ENCODE data around the gene CTXN1.
"Not testable (repeated sequence)": the region's sequence is repeated elsewhere in the genome, so short reads cannot be mapped to it uniquely, and the experiment has no call there.

Gene CTXN1

DNA sequence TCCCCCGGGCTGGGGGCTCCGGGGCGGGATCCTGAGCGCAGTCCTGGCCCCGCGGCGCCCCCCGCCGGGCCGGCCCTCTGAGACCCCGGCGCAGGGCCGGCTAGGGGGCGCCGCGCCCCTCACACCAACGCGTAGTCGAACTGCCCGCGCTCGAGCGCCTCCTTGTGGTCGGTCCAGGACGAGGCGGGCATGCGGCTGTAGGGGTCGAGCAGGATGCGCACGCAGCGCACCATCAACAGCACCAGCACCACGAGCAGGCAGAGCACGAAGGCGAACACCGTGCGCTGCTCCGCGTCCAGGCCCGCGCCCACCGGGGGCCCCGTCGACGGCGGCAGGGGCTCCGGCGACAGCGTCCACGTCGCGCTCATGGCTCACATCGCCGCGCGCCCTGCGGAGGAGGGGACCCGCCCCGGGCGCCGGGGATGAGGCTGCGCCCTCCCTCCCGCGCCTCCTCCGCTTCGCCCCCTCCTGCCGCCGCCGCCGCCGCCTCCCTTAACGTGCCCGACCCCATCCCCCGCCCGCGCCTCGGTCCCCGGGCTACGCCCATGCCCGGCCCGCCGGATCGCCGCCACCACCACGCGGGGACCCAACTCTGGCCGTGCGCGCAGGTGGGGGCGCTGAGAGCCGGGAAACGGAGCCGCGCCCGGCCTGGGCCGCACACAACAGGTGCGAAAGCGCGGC is 624 bp downstream of the CTXN1 start:
- DNase-seq (ENCODE audit: low read depth) = peak; percentile 37

DNA sequence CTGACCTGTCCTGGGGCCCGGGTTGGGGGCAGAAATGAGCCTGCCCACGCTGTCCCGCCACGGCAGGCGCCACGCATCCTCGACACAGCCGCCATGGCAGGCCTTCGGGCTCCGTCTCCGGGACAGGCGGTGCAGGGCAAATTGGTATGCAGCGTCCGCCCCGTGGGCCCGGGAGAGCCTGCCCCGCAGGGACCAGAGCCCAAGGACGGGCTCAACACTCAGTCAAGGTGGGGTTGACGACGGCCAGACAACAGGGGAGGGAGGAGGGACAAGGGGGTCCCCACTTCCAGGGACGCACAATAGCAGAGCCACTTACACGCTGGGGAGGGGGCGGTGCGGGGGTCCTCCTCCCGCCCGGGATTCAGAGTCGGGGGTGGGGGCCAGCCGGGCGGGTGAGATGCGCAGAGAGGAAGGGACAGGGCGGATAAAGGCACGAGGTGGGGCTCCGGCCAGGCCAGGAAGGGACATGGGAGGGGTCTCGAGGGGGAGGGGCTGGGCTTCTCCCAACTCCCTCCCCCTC is 1.2 kb downstream of the CTXN1 start:
- DNase-seq (ENCODE audit: low read depth) = no peak

DNA sequence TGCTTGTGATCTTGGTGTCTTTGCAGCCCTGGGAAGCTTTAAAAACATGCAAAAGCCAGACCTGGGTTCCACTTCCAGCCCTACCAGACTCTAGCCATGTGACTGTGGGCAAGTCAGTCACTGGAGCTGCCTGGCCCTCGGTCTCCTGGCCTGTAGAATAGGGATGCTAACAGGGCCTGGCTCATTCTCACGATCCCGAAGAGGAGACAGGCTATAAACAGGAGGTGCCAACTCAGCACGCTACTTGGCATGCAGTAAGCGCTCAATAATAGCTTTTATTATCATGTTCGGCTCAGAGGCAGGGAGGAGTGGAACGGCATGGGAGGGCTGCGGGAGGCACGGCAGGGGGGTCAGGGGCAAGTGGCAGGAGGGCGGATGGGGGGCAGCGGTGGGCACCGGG is 1.7 kb downstream of the CTXN1 start:
- no peak for DNase-seq (ENCODE audit: low read depth)

DNA sequence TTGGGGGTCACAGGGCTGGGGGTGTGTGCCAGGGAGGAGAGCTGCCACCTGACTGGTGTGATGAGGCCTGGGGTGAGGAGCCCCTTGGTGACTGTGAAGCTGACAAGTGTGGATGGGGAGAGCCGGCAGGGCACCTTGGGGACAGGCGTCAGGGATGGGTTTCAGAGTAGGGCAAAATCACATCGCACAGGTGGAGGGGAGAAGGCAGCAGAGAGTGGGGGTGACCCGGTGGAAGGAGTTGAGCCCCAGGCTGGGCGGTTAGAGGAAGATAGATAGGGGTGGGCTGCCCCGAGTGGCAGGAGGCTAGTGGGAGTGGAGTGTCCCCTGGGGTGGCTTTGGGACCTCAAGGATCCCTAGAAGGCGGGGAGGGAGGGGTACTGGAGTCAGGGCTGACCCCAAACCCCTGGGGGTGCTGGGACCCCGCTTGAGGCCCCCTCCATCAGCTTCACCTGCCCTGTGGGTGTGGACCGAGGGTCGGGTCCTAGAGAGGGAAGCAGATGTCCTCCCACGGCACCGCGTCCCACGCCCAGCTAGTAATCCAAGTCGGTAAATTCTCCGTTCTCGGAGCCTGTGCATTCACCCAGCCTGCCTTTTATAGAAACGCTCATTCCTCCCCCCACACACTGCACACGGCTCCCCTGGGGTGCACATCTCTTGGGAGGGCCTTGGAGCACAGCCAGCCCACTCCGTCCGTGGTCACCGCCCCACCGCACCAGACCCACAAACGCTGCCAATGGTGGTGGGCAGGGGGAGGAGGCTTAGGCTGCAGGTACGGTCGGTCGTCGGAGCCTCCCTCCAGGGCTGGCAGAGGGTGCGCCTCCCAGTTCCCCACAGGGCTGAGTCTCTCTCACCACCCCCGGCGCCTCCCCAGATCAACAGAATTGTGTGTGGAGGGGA is 2.4 kb downstream of the CTXN1 start:
- no peak for DNase-seq (ENCODE audit: low read depth)

DNA sequence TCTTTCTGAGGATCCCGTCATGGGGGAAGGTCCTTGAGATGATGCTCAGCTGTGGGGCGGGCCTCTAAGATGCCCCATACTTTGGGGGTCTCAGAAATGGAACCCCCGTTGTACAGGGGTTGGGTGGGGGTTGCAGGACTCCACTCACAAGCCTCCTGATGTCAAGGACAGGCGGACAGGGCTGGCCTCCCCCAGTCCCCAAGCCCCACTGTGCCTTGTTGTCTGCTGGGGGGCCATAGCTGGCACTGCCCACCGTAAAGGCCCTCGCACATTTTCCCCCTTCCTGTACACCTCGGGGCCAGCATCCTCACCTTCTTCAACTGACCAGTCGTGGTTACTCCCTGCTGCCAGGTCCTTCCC is 3.1 kb downstream of the CTXN1 start:
- no peak for DNase-seq (ENCODE audit: low read depth)

DNA sequence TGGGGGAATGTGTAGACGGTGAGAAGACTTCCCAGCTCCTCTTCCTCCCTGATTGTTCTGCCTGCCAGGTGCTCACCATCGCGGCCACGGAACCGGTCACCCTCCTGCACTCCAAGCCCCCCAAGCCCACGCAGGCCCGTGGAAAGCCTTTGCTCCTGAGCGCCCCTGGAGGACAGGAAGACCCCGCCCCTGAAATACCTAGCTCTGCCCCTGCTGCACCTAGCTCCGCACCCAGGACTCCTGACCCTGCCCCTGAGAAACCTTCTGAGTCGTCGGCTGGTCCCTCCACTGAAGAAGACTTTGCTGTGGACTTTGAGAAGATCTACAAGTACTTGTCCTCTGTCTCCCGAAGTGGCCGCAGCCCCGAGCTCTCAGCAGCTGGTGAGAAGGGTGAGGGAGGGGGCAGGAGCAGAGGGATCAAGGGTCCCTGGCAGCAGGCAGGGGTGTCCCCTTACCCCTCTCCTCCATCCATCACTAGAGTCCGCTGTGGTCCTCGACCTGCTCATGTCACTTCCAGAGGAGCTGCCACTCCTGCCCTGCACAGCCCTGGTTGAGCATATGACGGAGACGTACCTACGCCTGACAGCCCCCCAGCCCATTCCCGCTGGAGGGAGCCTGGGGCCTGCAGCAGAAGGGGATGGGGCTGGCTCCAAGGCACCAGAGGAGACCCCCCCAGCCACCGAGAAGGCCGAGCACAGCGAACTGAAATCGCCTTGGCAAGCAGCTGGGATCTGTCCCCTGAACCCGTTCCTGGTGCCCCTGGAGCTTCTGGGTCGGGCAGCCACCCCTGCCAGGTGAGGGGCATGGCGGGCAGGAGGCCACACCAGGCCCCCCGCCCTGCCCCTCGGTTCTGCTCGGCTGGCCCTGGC is 3.7 kb downstream of the CTXN1 start:
- DNase-seq (ENCODE audit: low read depth) = no peak

DNA sequence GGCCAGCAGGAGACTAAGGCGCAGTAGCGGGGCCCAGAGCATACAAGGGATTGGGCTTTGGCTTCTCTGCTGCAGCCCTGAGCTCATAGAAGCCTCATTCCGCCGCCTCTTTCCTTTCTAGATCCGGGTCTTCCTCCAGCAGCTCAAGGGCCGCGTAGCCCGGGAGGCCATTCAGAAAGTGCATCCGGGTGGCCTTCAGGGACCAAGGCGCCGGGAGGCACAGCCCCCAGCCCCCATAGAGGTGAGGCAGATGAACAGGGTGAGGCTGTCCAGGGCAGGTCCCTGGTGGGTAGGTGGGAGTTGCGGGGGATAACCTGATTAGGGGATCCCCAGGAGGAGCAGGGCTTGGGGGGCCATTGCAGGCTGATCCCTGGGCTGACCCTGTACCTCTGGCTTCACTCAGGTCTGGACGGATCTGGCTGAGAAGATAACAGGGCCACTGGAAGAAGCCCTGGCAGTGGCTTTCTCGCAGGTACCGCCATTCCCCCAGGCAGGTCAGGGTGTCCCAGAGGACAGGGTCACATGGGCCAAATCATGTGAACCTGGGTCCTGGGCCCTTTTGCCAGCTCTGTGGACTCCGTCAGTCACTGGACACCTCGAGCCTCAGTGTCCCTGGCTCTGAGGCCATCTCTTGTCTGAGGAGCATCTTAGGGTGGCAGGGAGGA is 4.5 kb downstream of the CTXN1 start:
- DNase-seq (ENCODE audit: low read depth) = no peak

DNA sequence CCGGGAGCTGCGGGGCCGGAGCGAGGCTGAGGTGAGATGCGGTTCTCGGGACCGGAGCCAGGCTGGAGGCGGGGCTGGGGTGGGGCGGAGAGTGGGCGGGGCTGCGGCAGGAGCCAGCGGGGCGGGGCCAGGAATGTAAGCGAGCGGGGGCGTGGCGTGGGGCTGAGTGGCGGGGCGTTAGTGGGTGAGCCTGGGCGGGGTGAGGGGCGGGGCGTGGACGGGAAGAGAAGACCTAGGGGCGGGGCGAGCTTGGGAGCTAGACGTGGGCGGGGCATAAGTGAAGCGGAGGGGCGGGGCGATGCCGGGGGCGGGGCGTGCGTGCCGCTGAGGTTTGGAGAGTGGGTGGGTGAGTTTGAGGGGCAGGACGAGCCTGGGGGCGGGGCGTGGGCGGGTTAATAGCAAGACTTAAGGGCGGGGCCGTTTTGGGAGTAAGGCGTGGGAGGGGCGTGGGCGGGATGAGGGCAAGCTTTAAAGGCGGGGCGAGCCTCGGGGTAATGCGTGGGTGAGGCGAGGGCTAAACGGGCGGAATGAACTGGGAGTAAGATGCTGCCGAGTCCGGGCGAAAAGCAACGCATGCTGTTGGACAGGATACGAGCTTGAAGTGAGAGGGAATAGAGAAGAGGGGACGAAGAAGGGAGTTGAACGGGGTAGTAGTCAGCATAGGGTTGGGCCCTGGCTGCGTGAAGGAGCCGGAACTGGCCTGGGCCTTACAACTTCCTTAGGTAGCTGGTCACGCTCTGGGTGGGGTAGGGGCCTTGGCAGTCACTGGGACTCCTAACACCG is 5.2 kb downstream of the CTXN1 start:
- DNase-seq (ENCODE audit: low read depth) = peak; percentile 98

DNA sequence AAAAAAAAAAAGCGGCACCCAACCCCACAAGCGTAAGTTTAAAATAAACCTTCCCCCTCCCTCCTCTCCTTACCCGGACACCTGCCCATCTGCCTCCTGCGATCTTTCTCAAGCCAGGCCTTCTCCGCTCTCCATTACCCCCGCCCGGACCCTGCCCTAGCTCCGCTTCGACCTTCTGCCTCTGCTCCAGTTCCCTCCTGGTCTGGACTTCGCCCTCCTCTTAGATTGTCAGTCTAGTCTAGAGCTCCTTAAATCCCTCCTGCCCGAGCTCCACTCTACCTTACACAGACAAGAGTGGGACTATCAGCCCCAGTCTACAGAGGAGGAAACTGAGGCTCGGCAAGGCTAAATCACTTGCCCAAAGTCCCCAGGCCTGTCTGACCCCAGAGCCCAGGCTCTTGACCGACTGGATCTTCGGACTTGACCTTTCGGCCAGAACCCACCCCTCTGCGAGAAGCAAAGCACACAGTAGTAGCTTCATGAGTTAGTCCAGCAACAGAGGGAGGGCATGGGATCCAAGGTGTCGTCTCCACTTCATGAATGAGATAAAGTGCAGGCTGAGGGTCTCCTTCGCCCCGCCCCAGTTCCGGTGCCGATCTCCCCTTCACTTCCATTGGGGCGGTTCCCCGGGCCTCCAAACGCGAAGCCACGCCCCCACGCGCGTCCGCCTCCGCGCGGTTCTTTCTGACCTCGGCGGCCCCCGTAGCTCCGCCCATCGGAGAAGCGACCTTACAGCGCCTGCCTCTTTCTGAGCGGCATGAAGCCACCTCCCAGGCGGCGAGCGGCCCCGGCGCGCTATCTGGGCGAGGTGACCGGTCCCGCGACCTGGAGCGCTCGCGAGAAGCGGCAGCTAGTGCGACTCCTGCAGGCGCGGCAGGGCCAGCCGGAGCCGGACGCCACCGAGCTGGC is 6.1 kb downstream of the CTXN1 start, which contains the start of gene SNAPC2:
Gene SNAPC2, plus strand, starts transcription at position 729 of the 909 bp plus-strand sequence. Its CDS starts 29 bp downstream, at position 758.
- peak; percentile 96 for DNase-seq (ENCODE audit: low read depth)

DNA sequence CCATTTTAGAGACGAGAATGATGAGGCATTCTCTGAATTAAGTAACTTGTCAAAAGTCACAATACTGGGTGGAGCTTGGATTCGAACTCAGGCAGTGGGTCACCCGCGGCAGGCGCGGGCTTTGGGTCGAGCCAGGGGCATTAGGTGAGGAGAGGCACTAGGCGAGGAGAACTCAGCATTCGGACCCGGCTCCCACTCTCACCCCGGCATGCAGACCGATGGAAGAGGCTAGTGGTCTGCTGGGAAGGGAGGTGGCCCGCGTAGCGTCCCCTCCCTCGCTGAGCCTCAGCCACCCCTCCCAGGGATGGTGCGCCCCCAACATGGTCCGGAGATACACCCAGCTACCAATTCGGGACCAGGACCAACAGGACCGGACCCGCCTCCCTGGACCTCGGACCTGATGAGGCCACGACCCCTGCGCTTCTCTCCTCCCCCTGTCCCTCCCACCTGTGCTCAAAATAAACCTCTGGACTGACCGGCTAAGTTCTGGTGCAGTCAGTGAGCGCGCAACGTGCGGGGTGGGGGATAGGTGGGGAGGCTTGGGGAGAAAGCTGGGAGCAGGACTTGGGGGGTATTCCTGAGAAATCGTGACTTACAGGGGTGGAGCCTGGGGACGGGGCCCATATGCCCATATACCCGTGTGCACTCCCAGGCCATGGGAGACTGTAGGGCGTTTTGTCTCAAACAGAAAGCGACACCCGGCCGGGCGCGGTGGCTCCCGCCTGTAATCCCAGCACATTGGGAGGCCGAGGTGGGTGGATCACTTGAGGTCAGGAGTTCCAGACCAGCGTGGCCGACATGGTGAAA is 7.1 kb downstream of the CTXN1 start:
- no peak for DNase-seq (ENCODE audit: low read depth)

DNA sequence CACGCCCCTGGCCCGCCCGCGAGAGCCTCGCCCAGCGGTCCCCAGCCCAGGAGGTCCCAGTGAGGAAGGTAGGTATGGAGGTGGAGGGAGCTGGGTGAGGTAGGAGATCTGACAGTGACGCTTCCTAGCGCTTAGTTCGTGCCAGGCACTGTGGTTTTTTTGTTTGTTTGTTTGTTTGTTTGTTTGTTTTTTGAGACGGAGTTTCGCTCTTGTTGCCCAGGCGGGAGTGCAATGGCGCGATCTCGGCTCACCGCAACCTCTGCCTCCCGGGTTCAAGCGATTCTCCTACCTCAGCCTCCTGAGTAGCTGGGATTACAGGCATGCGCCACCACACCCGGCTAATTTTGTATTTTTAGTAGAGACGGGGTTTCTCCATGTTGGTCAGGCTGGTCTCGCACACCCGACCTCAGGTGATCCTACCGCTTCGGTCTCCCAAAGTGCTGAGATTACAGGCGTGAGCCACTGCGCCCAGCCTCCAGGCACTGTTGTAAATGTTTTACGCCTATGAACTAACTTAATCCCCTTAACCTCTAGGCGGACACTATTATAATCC is 7.8 kb downstream of the CTXN1 start:
- DNase-seq (ENCODE audit: low read depth) = not testable (repeated sequence)

DNA sequence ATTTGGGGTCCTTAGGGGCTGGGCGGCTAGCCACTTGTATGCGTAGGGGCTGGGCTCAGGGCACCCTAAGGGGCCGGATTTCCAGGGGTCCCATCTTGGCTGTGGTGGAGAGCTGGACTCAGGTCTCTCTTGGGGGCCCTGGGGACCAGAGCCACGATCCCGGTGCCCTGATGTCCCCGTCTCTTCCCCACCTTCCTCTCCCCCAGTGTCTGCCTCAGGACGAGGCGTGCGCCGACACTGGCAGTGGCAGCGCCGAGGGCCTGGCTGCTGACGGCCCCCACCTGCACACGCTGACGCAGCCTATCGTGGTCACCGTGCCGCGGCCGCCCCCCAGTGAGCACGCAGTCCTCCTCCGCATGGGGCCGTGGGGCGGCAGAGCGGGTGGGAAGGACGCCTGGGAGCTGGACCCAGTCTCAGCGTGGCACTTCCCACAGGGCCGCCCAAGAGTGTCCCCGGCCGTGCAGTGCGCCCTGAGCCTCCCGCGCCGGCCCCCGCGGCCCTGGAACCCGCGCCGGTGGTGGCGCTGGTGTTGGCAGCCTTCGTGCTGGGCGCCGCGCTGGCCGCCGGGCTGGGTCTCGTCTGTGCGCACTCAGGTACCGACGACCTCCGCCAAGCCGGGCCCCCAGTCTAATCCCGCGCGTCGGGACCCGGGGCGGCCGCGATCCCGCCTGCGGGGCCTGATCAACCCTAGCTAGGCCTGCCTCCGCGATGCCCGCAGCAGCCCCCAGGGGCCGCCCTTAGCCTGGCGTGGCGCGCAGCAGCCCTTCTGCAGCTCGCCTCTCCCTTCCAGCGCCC is 8.5 kb downstream of the CTXN1 start:
- peak; percentile 63 for DNase-seq (ENCODE audit: low read depth)

DNA sequence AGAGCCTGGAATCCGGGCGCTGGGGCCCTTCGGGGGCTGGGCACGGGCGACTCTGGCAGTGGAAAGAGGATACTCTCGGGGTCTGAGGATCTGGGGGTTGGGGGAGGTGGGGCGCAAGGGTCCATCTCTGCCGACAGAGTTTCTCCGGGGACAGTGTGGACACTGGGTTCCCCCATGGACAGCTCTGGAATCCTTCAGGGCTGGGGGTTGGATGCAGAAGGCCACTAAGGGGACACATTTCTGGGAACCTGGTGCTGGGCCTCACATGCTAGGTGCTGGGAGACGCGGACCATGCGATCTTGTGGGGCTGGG is 9.0 kb downstream of the CTXN1 start:
- no peak for DNase-seq (ENCODE audit: low read depth)

DNA sequence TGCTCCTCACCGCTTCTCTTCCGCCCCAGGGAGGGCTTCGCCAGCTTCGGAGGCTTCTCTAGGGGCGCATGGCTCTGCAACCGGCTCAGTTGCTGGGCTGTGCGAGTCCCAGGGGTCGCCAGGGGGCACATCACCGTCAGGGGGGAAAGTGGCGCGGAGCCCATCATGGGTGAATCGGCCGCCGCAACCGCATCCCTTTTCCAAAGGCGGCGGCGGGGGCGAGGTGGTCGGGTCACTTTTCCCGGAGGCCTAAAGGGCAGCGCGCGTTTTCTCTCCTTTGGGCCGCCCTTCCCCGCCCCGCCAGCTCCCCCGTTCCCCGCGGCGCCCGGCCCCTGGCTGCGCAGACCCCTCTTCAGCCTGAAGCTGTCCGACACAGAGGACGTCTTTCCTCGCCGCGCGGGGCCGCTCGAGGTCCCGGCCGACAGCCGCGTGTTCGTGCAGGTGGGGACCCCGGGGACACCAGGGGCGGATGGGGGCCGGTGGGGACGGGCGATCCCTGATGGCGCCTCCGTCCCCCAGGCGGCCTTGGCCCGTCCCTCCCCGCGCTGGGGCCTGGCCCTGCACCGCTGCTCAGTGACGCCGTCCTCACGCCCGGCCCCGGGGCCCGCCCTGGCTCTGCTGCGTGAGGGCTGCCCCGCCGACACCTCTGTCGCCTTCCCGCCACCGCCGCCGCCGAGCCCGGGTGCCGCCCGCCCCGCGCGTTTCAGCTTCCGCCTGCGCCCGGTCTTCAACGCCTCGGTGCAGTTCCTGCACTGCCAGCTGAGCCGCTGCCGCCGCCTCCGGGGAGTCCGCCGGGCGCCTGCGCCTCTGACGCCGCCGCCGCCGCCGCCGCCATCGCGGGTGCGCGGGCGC is 9.6 kb downstream of the CTXN1 start:
- DNase-seq (ENCODE audit: low read depth) = no peak

DNA sequence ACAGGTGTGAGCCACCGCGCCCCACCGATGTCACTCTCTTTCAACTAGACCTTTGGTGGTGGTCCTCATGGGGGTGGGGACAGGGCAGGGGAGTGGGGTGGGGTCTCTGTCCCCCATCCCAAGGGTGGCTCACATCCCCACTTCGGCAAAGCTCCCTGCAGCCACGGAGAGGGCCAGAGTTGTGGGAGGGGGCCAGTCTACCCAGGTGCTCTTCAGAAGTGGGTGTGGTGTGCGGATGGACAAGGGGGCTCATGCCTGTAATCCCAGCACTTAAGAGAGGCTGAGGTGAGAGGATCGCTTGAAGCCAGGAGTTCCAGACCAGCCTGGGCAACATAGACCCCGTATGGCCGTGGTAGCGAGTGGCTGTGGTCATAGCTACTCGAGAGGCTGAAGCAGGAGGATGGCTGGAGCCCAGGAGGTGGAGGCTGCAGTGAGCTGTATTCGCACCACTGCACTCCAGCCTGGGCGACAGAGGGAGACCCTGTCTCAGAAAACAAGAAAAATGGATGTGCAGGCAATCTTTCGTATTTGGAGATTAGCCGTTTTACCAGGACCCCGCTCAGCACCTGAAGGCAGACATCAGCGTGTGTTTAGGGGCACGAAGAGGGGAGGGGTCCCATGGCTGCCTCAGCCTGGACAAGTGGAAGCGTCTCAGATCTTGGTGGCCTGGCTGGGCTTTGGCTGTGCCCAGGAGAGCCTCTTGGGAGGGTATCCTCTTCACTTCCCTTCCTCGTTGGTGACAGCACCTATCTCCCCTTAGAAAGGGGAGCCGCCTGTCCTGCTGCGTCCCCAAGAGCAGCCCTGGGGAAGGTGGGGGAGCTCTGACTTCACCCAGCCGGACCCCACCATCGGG is 10.5 kb downstream of the CTXN1 start:
- DNase-seq (ENCODE audit: low read depth) = no peak

DNA sequence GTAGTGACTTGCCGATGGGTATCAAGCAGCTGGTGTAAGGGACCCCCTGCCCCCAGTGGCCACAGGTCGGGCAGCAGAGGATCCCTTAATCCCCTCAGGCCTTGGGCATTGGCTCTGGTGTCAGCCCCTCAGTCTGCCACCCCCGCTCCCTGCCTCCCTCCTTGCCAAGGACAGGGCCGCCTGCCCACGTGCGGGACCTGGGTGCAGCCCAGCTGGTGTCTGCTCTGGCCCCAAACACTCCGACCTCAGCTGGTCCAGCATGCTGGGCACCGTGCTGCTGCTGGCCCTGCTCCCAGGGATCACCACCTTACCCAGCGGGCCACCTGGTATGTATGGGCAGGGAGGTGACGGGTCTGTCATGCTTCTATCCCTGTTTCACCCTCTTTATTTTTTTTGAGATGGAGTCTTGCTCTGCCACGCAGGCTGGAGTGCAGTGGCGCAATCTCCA is 11.3 kb downstream of the CTXN1 start, which contains the start of gene TGFBR3L:
Gene TGFBR3L, plus strand, starts transcription at position 233 of the 448 bp plus-strand sequence.
- no peak for DNase-seq (ENCODE audit: low read depth)

Data from fibroblast of gingiva (primary cell).